Naive thymus-derived CD4-positive, alpha-beta T cell (primary cell): ENCODE data around the gene GORASP1. TPM values are rescaled to one million over a fixed set of nuclear protein-coding genes. Genes with fewer than 3 reads are reported as not detected.

Experiments
- ATAC-seq: fragments of 150-1000 bp; cut with Tn5 transposase; 2 replicates; pipeline ENCODE4 v1.10.0; 2021; ENCODE audit warnings: mild to moderate bottlenecking, moderate library complexity
- CTCF ChIA-PET: fragments of 350-600 bp; sonication (Branson Sonifier 250); formaldehyde crosslinking; loops from one replicate; lab custom pipeline; 2021; ENCODE audit warnings: antibody characterized with exemption; lab: Charles Lee
- POLR2A ChIA-PET: fragments of 350-600 bp; sonication (Branson Sonifier 250); formaldehyde crosslinking; loops from one replicate; lab custom pipeline; 2021; ENCODE audit warnings: antibody characterized with exemption, inconsistent platforms; lab: Charles Lee
- DNase-seq, 9 donors: peaks; one replicate each; pipeline versions ENCODE4 v3.0.0 to v3.0.0-alpha.2; 2020 to 2022; ENCODE audit warnings: mixed read lengths in 1 of 9
- H3K27ac ChIP-seq: one replicate; pipeline ENCODE4 v1.7.0; 2013; ENCODE audit warnings: mild to moderate bottlenecking, low read depth, low read length, moderate library complexity
- H3K27me3 ChIP-seq, 2 donors: one replicate each; pipeline ENCODE4 v1.7.0; 2013; ENCODE audit warnings: low read length in 2 of 2, mild to moderate bottlenecking in 2 of 2, moderate library complexity in 2 of 2; ENCODE audit not compliant: control insufficient read depth in 2 of 2, insufficient read depth in 2 of 2
- H3K36me3 ChIP-seq, 3 experiments: 1 replicate in 2 of 3; 2 replicates in 1 of 3; pipeline ENCODE4 v1.7.0; 2013; ENCODE audit warnings: low read length in 3 of 3, mild to moderate bottlenecking in 3 of 3, moderate library complexity in 1 of 3; ENCODE audit not compliant: insufficient read depth in 3 of 3, control insufficient read depth in 2 of 3
- H3K4me1 ChIP-seq, 2 donors: one replicate each; pipeline ENCODE4 v1.7.0; 2013; ENCODE audit warnings: low read length in 2 of 2, mild to moderate bottlenecking in 2 of 2, moderate library complexity in 1 of 2; ENCODE audit not compliant: control insufficient read depth in 2 of 2, insufficient read depth in 2 of 2
- H3K4me3 ChIP-seq: 2 replicates; pipeline ENCODE4 v1.7.0; 2013; ENCODE audit warnings: mild to moderate bottlenecking, low read length
- H3K9me3 ChIP-seq, 3 experiments: 1 replicate in 2 of 3; 2 replicates in 1 of 3; pipeline ENCODE4 v1.7.0; 2013; ENCODE audit warnings: low read length in 3 of 3; ENCODE audit not compliant: control insufficient read depth in 2 of 3
- H3K27ac Mint-ChIP-seq, 9 donors: one replicate each; pipeline ENCODE4 v1.8.0; 2020 to 2022; ENCODE audit warnings: mixed read lengths in 9 of 9, mild to moderate bottlenecking in 8 of 9, moderate library complexity in 5 of 9, inconsistent platforms in 2 of 9
- H3K27me3 Mint-ChIP-seq, 5 donors: one replicate each; pipeline ENCODE4 v1.8.0; 2021 to 2022; ENCODE audit warnings: mixed read lengths in 5 of 5, mild to moderate bottlenecking in 1 of 5
- H3K36me3 Mint-ChIP-seq, 5 donors: one replicate each; pipeline ENCODE4 v1.8.0; 2020 to 2022; ENCODE audit warnings: mixed read lengths in 5 of 5, mild to moderate bottlenecking in 3 of 5, inconsistent platforms in 1 of 5
- H3K4me1 Mint-ChIP-seq, 7 donors: one replicate each; pipeline ENCODE4 v1.8.0; 2020 to 2022; ENCODE audit warnings: mixed read lengths in 7 of 7, mild to moderate bottlenecking in 3 of 7, inconsistent platforms in 1 of 7
- H3K4me3 Mint-ChIP-seq, 10 donors: one replicate each; pipeline ENCODE4 v1.8.0; 2020 to 2022; ENCODE audit warnings: mild to moderate bottlenecking in 10 of 10, mixed read lengths in 10 of 10, moderate library complexity in 6 of 10, inconsistent platforms in 2 of 10
- H3K9me3 Mint-ChIP-seq, 11 donors: one replicate each; pipeline ENCODE4 v1.8.0; 2020 to 2022; ENCODE audit warnings: mixed read lengths in 11 of 11, mild to moderate bottlenecking in 4 of 11, inconsistent platforms in 1 of 11, moderate library complexity in 1 of 11
- intact Hi-C, 2 donors: fragments of 100-400 bp; cut with micrococcal nuclease; formaldehyde crosslinking; loops; one replicate each; pipeline ENCODE4 v1.15.1; 2023
- polyA plus RNA-seq, 2 donors: library from polyadenylated mRNA; unstranded; fragments of 300-500 nt; fragmentation: Illumina TruSeq; gene quantifications; one replicate each; pipeline ENCODE4 v1.2.3, GENCODE V29; 2021
- total RNA-seq, 6 experiments: library from RNA in 5 of 6; stranded (reverse) in 5 of 6; gene quantifications; 1 replicate in 5 of 6; 2 replicates in 1 of 6; pipeline ENCODE4 v1.2.3 and lab custom pipeline; 2021 to 2026

Gene GORASP1
- total and polyA plus RNA-seq, 7 experiments from 2014 or later = 14.8 to 58.5 (median 43.5) TPM

DNA sequence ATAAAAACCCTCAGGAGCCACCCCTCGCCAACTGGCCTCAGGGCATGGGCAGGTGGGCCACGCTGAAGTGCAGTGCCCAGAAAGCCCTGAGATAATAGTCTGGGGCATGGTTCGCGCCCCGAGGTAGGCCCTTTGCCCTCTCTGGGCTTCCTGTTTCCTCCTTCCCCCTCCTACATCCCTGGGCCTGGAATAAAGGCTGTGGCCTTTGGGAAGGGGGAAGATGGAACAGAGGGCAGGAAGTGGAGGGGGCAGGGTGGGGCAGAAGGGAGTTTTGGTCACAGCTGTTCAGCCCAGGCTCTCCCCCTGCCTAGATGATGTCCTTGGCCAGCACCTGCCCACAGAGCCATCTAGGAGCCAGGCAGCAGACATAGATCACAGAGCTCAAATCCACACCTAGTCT lies 34.6 kb upstream of the GORASP1 start:
- Histone ChIP-seq H3K9me3 (no peaks in the 10 kb centered on the region), H3K4me3 (no peak overlapping the region), H3K27ac (no peak overlapping the region), H3K4me1 (peaks cover 2 to 13% of the 10 kb centered on the region in 2 donors), H3K27me3 (no peaks in the 10 kb centered on the region), H3K36me3 (peaks cover 16 to 56% (median 16%) of the 10 kb centered on the region in 3 experiments)
- Mint-ChIP-seq H3K9me3 (peaks cover 0 to 2% (median 0%) of the 10 kb centered on the region in 11 donors), H3K36me3 (peaks cover 6 to 33% (median 21%) of the 10 kb centered on the region in 5 donors), H3K4me1 (peaks cover 26 to 41% (median 34%) of the 10 kb centered on the region in 7 donors), H3K4me3 (no peak overlapping the region), H3K27ac (peak overlapping the region in 7 of 9 donors; percentile 32 to 85 (median 62)), H3K27me3 (no peaks in the 10 kb centered on the region)
- POLR2A ChIA-PET = no interaction called here
- CTCF ChIA-PET = interaction anchor here (1.2 kb wide), 1 partner anchor 12 kb away, joined by 3 read pairs; no protein-coding TSS in a partner anchor
- intact Hi-C loops = no loop called here
- ATAC-seq = no peak
- no peak for DNase-seq

DNA sequence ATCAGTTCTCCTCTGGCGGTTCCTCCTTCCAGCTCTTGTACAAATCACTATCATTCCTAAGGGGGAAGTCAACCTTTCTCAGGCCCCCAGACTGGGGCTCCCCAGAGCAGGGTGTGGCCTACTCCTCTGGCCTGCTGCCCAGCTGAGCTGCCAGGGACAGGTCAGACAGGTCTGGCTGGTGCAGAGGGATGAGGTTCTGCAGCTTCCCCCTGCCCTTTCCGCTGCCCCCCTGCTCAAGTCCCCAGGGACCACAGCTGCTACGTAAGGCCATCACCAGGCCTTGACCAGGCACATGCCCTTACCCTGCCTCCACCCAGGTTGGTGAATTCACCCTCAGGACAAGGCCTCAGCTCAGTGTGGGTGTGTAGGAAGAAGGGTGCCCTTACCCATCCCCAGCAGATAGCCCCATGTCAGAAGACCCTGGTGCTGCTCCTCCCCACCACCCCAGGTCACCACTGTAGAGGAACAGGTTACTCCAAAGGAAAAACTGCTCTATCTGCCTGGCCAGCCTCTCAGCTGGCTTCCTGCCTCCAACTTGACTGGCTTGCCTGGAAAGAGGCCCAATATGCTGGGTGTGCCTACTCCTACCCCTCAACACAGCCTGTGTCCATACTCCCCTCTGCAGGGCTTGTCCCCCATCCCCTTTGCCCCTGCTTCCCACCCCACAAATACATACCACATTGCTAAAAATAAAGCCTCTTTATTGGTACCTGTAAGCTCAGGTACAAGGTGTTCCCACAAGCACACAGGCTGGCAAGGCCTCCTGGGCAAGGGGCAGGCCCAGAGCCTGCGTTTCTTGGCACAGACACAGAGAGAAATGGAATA lies 34.0 kb upstream of the GORASP1 start:
- ATAC-seq = peak; percentile 45
- peaks cover 13 to 51% (median 16%) of the 10 kb centered on the region in 3 experiments for H3K36me3 ChIP-seq

DNA sequence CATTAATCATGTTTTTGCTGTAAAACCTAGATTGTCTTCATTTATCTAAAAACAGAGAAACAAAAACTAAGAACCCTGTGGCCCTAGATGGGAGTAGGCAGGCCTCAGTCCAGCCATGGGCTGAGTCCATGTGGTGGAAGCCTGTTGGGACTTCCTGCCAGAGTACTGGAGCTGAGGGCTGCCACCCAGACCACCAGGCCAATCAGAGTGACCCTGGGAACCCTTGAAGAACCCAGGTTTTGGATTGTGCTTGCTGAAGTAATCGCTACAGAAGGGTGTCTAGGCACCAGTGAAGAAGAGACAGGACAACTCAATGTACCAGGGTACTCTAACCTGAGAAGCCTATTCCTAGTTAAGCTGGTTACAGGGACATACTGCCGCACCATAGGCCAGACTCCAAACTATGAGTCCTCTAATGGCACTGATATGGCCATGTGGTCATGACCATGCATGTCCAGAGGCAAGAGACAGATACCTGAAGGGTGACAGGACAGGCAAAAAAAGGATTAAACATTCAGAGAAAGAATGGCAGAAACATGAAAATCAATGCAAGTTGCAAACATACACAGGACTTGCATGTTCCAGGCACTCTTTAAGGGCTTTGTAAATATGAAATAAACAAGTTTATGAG lies 33.0 kb upstream of the GORASP1 start:
- peaks cover 12 to 25% (median 20%) of the 10 kb centered on the region in 7 donors for H3K4me1 Mint-ChIP-seq
- ATAC-seq = no peak
- CTCF ChIA-PET = no interaction called here

More for the DNA sequence above, 34.0 kb upstream of the GORASP1 start:
- Mint-ChIP-seq H3K9me3 (no peaks in the 10 kb centered on the region), H3K4me3 (peak overlapping the region in 1 of 10 donors; percentile 29), H3K27me3 (no peaks in the 10 kb centered on the region), H3K36me3 (peaks cover 6 to 34% (median 21%) of the 10 kb centered on the region in 5 donors), H3K4me1 (peaks cover 21 to 34% (median 27%) of the 10 kb centered on the region in 7 donors), H3K27ac (peak overlapping the region in 8 of 9 donors; percentile 32 to 85 (median 60))
- Histone ChIP-seq H3K4me3 (no peak overlapping the region), H3K4me1 (peaks cover 0 to 6% of the 10 kb centered on the region in 2 donors), H3K27ac (no peak overlapping the region), H3K9me3 (no peaks in the 10 kb centered on the region), H3K27me3 (no peaks in the 10 kb centered on the region)
- ChIA-PET CTCF (interaction anchor here (1.2 kb wide), 1 partner anchor 11 kb away, joined by 3 read pairs; no protein-coding TSS in a partner anchor), POLR2A (no interaction called here)
- intact Hi-C loops = no loop called here
- DNase-seq = peak in 1 of 9 donors; percentile 20

DNA sequence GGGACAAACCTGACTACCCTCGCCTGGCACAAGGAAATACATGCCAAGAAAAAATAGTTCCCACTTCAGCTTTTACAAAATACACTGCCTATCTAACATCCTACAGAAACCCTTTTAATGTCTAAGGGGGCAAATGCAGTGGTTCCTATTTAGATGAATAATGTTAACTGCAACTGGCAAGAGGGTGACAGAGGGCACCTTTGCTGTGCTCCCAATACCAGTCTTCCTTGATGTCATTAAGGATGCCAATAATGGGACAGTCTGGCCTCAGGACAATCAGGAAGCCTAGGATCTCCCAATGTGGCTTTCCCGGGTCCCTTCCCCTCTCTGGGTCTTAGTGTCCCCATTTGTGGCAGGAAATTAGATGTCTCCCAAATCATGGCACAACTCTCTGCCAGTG lies 32.0 kb upstream of the GORASP1 start:
- peaks cover 5 to 32% (median 7%) of the 10 kb centered on the region in 3 experiments for H3K36me3 ChIP-seq
- peak overlapping the region in 5 of 9 donors; percentile 10 to 68 (median 58) for H3K27ac Mint-ChIP-seq
- ChIA-PET POLR2A (no interaction called here), CTCF (no interaction called here)
- no peaks in the 10 kb centered on the region for H3K4me1 ChIP-seq
- no peak for ATAC-seq
- intact Hi-C loops = no loop called here
- DNase-seq = no peak
- H3K27me3 ChIP-seq = no peaks in the 10 kb centered on the region
- no peaks in the 10 kb centered on the region for H3K9me3 Mint-ChIP-seq
- no peaks in the 10 kb centered on the region for H3K9me3 ChIP-seq
- H3K27me3 Mint-ChIP-seq = no peaks in the 10 kb centered on the region
- H3K4me3 ChIP-seq = no peak overlapping the region
- peaks cover 0 to 20% (median 11%) of the 10 kb centered on the region in 5 donors for H3K36me3 Mint-ChIP-seq
- H3K4me1 Mint-ChIP-seq = peaks cover 12 to 23% (median 17%) of the 10 kb centered on the region in 7 donors
- no peak overlapping the region for H3K27ac ChIP-seq
- H3K4me3 Mint-ChIP-seq = no peak overlapping the region

More for the DNA sequence above, 33.0 kb upstream of the GORASP1 start:
- H3K9me3 Mint-ChIP-seq = no peaks in the 10 kb centered on the region
- Histone ChIP-seq H3K9me3 (no peaks in the 10 kb centered on the region), H3K4me3 (no peak overlapping the region), H3K27ac (no peak overlapping the region), H3K4me1 (no peaks in the 10 kb centered on the region), H3K27me3 (no peaks in the 10 kb centered on the region), H3K36me3 (peaks cover 7 to 42% (median 9%) of the 10 kb centered on the region in 3 experiments)
- intact Hi-C loops = no loop called here
- peak in 1 of 9 donors; percentile 15 for DNase-seq
- H3K36me3 Mint-ChIP-seq = peaks cover 0 to 26% (median 15%) of the 10 kb centered on the region in 5 donors
- POLR2A ChIA-PET = no interaction called here
- H3K27me3 Mint-ChIP-seq = no peaks in the 10 kb centered on the region
- peak overlapping the region in 1 of 10 donors; percentile 27 for H3K4me3 Mint-ChIP-seq
- peak overlapping the region in 6 of 9 donors; percentile 10 to 85 (median 74) for H3K27ac Mint-ChIP-seq

DNA sequence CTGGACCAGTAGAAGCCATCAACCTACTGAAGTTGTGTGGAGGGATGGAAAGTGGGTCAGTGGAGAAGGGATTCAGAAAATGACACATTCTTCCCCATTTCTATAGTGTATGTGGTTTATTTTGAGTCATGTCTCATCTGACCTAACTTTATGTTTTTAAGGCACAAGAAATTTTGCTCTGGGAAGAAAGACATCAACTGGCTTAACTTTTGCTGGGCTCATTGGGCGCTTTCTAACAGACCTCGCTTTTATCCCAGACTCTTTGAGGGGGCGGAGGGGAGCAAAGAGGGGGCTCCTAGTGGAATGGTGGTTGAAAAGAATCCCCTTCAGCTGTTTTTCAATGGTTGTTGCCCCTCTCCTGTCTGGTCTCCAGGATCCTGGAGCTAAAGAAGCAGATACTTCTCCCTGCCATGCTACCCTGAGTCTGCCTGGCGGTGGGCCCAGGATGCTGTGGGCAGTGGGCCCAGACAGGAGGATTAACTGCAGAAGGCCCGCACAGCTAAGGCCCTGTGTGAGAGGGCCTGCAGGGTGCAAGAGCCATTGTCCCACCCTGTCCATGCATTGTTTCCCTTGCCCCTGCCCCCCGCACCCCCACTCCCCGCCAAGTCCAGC lies 31.5 kb upstream of the GORASP1 start:
- H3K4me3 Mint-ChIP-seq = no peak overlapping the region
- no peak overlapping the region for H3K27ac ChIP-seq
- no peaks in the 10 kb centered on the region for H3K9me3 Mint-ChIP-seq
- H3K4me1 Mint-ChIP-seq = peaks cover 11 to 22% (median 16%) of the 10 kb centered on the region in 7 donors
- H3K4me1 ChIP-seq = no peaks in the 10 kb centered on the region
- peak; percentile 7 for ATAC-seq
- no peak overlapping the region for H3K4me3 ChIP-seq
- intact Hi-C loops = no loop called here
- H3K36me3 Mint-ChIP-seq = peaks cover 0 to 19% (median 10%) of the 10 kb centered on the region in 5 donors
- peak overlapping the region in 5 of 9 donors; percentile 1 to 71 (median 47) for H3K27ac Mint-ChIP-seq
- H3K9me3 ChIP-seq = no peaks in the 10 kb centered on the region
- DNase-seq = no peak
- peaks cover 4 to 26% (median 7%) of the 10 kb centered on the region in 3 experiments for H3K36me3 ChIP-seq
- H3K27me3 ChIP-seq = no peaks in the 10 kb centered on the region
- ChIA-PET CTCF (no interaction called here), POLR2A (no interaction called here)
- H3K27me3 Mint-ChIP-seq = no peaks in the 10 kb centered on the region
